Measurements from ENCODE around the gene SPRED1.

DNA sequence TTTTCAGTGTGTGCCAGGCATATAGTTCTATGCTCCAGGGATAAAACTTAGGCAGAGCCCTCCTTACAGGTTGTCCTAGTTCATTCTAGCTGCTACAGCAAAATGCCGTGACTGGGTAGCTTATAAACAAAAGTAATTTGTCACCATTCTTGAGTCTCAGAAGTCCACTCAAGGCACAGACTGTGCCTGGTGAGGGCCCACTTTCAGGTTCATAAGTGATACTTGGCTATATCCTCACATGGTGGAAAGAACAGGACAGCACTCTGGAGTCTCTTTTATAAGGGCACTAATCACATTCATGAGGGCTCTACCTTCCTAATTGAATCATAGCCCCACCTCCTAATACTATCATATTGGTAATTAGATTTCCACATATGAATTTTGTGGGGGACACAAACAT is 80.1 kb downstream of the SPRED1 start:
- TF ChIP-seq NFRKB (IDR thresholded peaks at IDR 0.05) (no peak), FOXM1 (IDR thresholded peaks at IDR 0.05; ENCODE audit: borderline replicate concordance) (no peak), SP1 (IDR thresholded peaks at IDR 0.05) (no peak), L3MBTL2 (conservative IDR thresholded peaks at IDR 0.05) (no peak), HDGF (IDR thresholded peaks at IDR 0.05; ENCODE audit: borderline replicate concordance) (no peak), ZNF384 (IDR thresholded peaks at IDR 0.05) (no peak), ELF4 (IDR thresholded peaks at IDR 0.05) (no peak)

Measured in HEK293T (cell line).